Natural killer cell treated with Interleukin-12 subunit alpha and Interleukin-12 subunit beta and Interleukin-15 and Interleukin-18, amount 100 ng/mL, for 72 hours (primary cell): ENCODE data around the gene TRAM2. TPM values are rescaled to one million over a fixed set of nuclear protein-coding genes. Genes with fewer than 3 reads are reported as not detected.
"Not testable (repeated sequence)": the region's sequence is repeated elsewhere in the genome, so short reads cannot be mapped to it uniquely, and the experiment has no call there.

ENCODE experiments used
- ATAC-seq, 2 donors: fragments of 150-1000 bp; cut with Tn5 transposase in 1 of 2; sonication (Bioruptor Pico), chemical (Tn5 transposase) in 1 of 2; 2 replicates each; pipeline ENCODE4 v1.10.0; 2021
- DNase-seq: peaks from one replicate; pipeline ENCODE4 v3.0.0; 2022; ENCODE audit warnings: low spot score
- H3K27ac Mint-ChIP-seq, 2 donors: 1 replicate in 1 of 2; 2 replicates in 1 of 2; pipeline ENCODE4 v1.8.0; 2022; ENCODE audit warnings: mixed read lengths in 2 of 2, mild to moderate bottlenecking in 1 of 2, moderate library complexity in 1 of 2
- H3K27me3 Mint-ChIP-seq, 2 donors: 1 replicate in 1 of 2; 2 replicates in 1 of 2; pipeline ENCODE4 v1.8.0; 2022; ENCODE audit warnings: mixed read lengths in 2 of 2
- H3K36me3 Mint-ChIP-seq: one replicate; pipeline ENCODE4 v1.8.0; 2022; ENCODE audit warnings: mixed read lengths
- H3K4me1 Mint-ChIP-seq, 2 donors: 1 replicate in 1 of 2; 2 replicates in 1 of 2; pipeline ENCODE4 v1.8.0; 2022; ENCODE audit warnings: low read depth in 2 of 2, mixed read lengths in 2 of 2, mild to moderate bottlenecking in 1 of 2
- H3K4me3 Mint-ChIP-seq: one replicate; pipeline ENCODE4 v1.8.0; 2022; ENCODE audit warnings: mixed read lengths
- H3K9me3 Mint-ChIP-seq: 2 replicates; pipeline ENCODE4 v1.8.0; 2022; ENCODE audit warnings: mixed read lengths
- total RNA-seq, 2 donors: library from RNA; stranded (reverse); gene quantifications; one replicate each; pipeline ENCODE4 v1.2.3, GENCODE V29; 2022

The TRAM2 gene
- total RNA-seq, 2 donors from 2014 or later: 2.5 to 9.0 TPM

DNA sequence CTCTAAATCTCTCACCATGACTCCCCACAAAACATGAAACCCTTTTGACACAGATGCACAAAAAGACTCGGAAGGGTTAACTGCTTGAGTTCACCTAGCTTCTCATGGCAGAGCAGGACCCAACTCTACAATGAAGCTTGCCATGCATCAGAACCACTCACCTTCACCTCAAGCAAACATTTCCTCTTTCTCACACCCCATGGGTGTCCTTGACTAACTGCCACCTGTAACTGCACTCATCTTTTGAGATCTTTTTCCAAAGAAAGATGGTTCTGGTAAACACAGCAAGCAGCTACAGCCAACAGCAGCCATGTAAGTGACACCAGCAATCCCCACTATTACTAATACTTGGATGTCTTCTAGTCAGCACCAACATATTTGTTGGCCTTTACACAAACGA, 80.2 kb downstream of the TRAM2 start:
- ATAC-seq: no peak
- H3K27me3 Mint-ChIP-seq: no peaks in the 10 kb centered on the region
- no peaks in the 10 kb centered on the region for H3K4me1 Mint-ChIP-seq
- H3K27ac Mint-ChIP-seq: no peak overlapping the region
- peaks cover 5% of the 10 kb centered on the region for H3K36me3 Mint-ChIP-seq
- H3K9me3 Mint-ChIP-seq: no peaks in the 10 kb centered on the region
- DNase-seq: no peak
- H3K4me3 Mint-ChIP-seq: no peak overlapping the region

DNA sequence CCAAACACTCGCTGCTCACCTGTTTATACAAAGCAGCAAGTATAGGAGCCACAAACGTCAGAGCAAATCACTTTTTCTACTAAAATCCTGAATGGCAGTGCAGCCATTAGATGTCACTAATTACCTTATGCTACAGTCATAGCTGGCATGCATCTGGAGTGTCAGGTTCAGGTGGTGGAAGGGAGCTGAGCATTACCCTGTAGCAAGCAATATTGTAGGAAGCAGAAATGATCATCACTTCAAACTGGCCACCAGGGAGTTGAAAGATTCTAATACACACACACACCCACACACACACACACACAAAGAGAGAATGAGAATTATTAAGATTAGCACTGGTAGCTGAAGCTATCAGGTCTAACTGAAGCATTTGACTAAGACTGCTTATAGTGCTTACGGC, 80.9 kb downstream of the TRAM2 start:
- Mint-ChIP-seq H3K27me3 (no peaks in the 10 kb centered on the region), H3K36me3 (peaks cover 5% of the 10 kb centered on the region), H3K9me3 (no peaks in the 10 kb centered on the region), H3K27ac (no peak overlapping the region), H3K4me1 (no peaks in the 10 kb centered on the region), H3K4me3 (no peak overlapping the region)
- DNase-seq (no peak), ATAC-seq (no peak)

DNA sequence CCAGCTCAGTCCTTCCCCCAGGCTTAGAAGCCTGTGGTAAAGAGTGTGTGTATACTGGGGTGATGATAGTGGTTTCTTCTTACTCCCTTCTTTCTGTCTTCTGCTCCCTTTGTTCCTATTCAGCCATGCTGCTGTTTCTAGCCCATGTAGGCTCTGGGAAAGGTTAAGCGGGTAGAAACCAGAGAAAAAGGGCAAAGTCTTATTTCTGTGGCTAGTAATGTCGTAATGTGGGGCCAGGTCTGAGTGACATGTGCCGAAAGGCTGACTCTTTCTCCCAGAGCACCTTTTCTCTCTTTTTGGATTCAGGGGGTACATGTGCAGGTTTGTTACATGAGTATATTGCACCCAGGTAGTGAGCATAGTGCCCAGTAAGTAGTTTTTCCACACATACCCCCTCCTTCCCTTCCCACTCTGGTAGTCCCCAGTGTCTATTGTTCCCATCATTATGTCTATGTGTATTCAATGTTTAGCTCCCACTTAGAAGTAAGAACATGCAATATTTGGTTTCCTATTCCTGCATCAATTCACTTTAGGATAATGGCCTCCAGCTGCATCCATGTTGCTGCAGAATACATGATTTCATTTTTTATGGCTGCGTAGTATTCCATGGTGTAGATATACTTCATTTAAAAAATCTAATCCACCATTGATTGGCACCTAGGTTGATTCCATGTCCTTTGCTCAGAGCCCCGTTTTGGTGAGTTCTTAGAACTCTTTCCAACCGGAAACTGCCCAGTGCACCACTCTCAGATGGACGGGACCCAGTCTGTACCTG, 82.4 kb downstream of the TRAM2 start:
- Mint-ChIP-seq H3K36me3 (peaks cover 5% of the 10 kb centered on the region), H3K9me3 (no peaks in the 10 kb centered on the region), H3K27me3 (no peaks in the 10 kb centered on the region), H3K4me1 (no peaks in the 10 kb centered on the region), H3K27ac (peak overlapping the region; percentile 28 to 45), H3K4me3 (peak overlapping the region; percentile 13)
- ATAC-seq (no peak), DNase-seq (no peak)

DNA sequence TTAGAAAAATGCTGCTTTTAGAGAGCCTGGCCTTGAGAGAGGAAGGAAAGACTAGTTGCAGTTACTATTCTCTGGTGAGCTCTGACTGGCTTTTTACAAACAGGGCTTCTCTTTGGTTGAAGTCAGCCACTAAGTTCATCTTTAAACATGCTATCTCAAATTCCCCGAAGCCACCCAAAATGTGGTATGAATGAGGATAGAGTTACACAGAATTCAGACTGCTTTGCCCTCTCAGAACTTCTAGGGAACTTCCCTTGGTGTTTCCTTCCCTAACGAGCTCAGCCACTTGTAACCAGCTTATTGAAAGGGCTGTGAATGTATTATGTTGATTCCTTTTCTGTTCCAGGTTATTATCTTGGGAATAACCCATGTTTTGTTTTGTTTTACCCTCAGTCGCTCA, 83.2 kb downstream of the TRAM2 start:
- no peaks in the 10 kb centered on the region for H3K9me3 Mint-ChIP-seq
- peak overlapping the region; percentile 13 for H3K4me3 Mint-ChIP-seq
- H3K27me3 Mint-ChIP-seq: no peaks in the 10 kb centered on the region
- peaks cover 5% of the 10 kb centered on the region for H3K36me3 Mint-ChIP-seq
- DNase-seq (no peak), ATAC-seq (peak in 1 of 2 donors; percentile 71)
- H3K27ac Mint-ChIP-seq: peak overlapping the region; percentile 28 to 45
- no peaks in the 10 kb centered on the region for H3K4me1 Mint-ChIP-seq

DNA sequence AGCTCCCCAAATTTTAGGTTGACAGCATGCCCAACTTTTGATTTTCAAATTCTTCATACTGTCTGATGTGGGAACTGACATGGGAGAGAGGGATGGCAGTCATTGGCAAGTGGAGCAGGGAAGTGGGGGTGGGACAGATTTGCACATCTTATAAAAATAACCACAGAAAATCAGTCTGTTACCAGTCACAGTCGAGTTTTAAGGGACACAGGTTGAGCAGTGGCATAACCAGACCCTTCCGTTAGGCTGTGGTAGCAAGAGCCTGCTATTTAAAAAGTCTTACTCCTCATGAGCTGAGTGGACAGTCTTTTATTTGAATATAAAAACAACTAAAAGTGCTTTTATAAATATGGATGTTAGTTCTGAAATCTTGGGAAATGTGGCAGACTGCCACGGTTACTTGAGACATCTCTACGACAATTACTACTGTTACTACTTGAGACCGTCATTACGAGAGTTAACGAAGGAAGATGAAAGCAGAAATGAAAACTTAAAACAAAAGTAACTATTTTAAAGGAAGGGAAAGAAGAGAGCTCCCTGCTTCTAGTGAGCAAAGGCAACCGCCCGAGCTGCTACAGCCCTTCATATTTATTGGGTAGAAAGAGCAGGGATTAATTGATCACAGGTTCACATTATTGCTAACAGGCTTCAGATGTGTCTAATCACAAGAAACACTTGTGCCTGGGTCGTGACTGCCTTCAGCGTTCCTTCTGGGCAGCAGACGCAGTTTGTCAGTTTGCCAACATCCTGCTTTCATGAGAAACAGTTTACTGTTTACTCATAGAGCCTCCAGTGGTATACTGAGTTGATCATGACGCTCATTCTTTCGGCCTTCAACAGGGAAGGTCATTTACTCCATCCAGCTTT, 85.4 kb downstream of the TRAM2 start:
- Mint-ChIP-seq H3K27ac (no peak overlapping the region), H3K36me3 (peaks cover 5% of the 10 kb centered on the region), H3K27me3 (no peaks in the 10 kb centered on the region), H3K4me1 (no peaks in the 10 kb centered on the region), H3K9me3 (no peaks in the 10 kb centered on the region), H3K4me3 (no peak overlapping the region)
- ATAC-seq (no peak), DNase-seq (no peak)

DNA sequence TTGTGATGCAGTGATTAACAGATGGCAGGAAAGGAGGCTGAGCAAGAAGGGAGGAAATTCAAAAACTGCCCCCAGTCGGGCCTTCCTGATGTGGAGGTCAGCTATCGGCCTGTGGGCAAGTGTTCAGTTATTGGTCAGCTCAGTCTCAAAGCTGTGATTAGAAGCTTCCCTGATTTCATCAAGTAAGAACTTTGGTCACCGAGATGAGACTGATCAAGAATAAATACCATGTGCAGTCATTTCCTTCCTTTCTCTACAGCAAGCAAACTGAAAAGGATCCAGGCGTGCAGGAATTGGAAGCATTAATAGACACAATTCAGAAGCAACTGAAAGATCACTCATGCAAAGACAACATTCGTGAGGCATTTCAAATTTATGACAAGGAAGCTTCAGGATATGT, 87.0 kb downstream of the TRAM2 start:
- no peaks in the 10 kb centered on the region for H3K27me3 Mint-ChIP-seq
- H3K36me3 Mint-ChIP-seq: no peaks in the 10 kb centered on the region
- DNase-seq (no peak), ATAC-seq (no peak)
- no peaks in the 10 kb centered on the region for H3K4me1 Mint-ChIP-seq
- no peaks in the 10 kb centered on the region for H3K9me3 Mint-ChIP-seq
- no peak overlapping the region for H3K27ac Mint-ChIP-seq
- H3K4me3 Mint-ChIP-seq: no peak overlapping the region

DNA sequence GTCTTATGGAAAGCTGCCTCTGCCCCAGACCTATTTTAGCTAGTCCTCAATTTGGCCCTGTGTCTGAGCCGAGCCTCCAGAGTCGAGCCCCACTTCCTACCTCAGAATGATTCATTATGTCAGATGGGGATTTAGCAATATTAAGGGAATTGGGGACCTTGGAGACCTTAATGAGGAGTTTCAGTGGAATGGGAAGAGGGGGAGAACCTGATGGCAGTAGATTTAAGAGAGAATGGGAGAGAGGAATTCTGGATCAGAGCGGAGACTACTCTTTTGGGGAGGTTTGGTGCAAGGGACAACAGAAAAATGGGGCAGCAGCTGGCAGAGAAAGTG, 93.2 kb downstream of the TRAM2 start:
- DNase-seq: no peak
- no peak for ATAC-seq
- Mint-ChIP-seq H3K36me3 (no peaks in the 10 kb centered on the region), H3K4me1 (no peaks in the 10 kb centered on the region), H3K27ac (no peak overlapping the region), H3K9me3 (no peaks in the 10 kb centered on the region), H3K4me3 (no peak overlapping the region), H3K27me3 (no peaks in the 10 kb centered on the region)

DNA sequence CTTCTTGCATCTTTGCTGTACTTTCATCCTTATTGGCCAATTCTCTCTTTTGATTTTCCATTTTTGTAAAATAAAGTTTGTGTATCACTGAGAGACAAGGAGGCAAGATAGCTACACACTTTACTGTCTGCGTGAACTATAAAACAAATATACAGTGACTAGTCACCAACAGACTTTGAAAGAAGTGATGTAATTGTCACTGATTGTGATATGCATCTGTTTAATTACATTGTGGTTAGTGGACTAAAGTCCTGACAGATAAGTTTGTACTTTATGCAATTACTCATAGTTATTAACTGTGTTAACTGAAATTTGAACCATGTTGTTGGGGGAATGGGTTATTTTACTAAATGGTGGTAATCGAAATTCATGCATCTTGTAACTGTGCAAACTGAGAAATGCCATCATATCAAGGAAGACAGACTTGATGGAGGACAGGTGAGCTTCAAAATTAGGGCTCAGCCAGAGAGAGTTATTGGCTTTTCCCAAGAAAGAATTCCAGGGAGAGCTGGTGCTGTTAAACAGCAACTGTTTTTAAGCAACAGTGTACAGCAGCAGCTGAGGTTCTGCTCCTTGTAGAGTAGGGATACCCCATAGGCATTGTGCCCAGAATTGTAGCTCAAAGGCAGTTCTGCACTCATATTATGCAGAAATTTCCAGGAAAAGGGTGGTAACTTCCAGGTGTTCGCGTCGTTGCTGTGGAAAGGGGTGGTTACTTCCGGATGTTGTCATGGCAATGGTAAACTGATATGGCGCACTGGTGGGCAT, 93.8 kb downstream of the TRAM2 start:
- no peaks in the 10 kb centered on the region for H3K36me3 Mint-ChIP-seq
- H3K9me3 Mint-ChIP-seq: no peaks in the 10 kb centered on the region
- no peaks in the 10 kb centered on the region for H3K4me1 Mint-ChIP-seq
- DNase-seq (no peak), ATAC-seq (no peak)
- H3K4me3 Mint-ChIP-seq: no peak overlapping the region
- no peaks in the 10 kb centered on the region for H3K27me3 Mint-ChIP-seq
- H3K27ac Mint-ChIP-seq: no peak overlapping the region

DNA sequence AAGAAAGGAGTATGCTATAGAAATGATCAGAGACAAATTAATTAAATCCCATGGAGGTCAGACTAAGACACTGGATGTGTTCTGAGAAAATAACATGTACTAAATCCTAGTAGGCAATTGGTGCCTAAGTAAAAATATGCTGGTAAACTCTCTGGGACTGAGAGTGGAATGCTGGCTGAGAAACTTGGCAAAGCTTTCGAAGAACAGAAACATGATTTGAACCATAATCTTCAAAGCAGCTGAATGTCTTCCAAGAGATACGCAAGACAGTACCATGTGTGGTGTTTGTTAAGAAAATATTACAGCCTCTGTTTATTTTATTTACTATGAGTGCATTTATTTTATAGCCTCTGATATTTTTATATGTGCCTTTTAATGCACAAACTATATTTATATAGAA, 101.6 kb downstream of the TRAM2 start:
- ATAC-seq (no peak), DNase-seq (no peak)
- H3K9me3 Mint-ChIP-seq: no peaks in the 10 kb centered on the region
- H3K27ac Mint-ChIP-seq: no peak overlapping the region
- no peaks in the 10 kb centered on the region for H3K4me1 Mint-ChIP-seq
- peaks cover 0 to 3% of the 10 kb centered on the region in 2 donors for H3K27me3 Mint-ChIP-seq
- H3K4me3 Mint-ChIP-seq: no peak overlapping the region
- no peaks in the 10 kb centered on the region for H3K36me3 Mint-ChIP-seq

DNA sequence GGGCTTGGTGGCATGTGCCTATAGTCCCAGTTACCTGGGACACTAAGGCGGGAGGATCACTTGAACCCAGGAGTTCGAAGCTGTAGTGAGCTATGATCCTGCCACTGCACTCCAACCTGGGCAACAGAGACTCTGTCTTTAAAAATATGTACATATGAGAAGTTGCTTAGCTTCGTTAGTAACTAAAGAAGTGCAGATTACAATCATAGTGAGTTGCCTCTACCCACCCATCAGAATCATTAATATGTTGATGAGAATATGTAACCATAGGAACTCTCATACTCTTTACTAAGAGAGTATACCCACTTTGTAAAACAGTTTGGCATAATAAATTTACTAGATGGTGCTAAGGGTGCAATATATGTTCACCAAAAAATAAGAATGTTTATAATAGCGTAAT, 102.7 kb downstream of the TRAM2 start:
- no peaks in the 10 kb centered on the region for H3K4me1 Mint-ChIP-seq
- no peaks in the 10 kb centered on the region for H3K9me3 Mint-ChIP-seq
- no peak for DNase-seq
- no peak overlapping the region for H3K27ac Mint-ChIP-seq
- no peak for ATAC-seq
- H3K36me3 Mint-ChIP-seq: no peaks in the 10 kb centered on the region
- no peak overlapping the region for H3K4me3 Mint-ChIP-seq
- H3K27me3 Mint-ChIP-seq: peaks cover 0 to 3% of the 10 kb centered on the region in 2 donors

DNA sequence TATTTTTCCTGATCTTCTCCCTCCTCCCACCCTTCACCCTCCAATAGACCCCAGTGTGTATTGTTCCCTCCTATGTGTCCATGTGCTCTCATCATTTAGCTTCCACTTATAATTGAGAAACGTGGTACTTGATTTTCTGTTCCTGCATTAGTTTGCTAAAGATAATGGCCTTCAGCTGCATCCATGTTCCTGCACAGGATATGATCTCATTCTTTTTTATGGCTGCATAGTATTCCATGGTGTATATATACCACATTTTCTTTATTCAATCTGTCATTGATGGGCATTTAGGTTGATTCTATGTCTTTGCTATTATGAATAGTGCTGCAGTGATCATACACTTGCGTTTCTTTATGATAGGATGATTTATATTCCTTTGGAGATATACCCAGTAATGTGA, 115.7 kb downstream of the TRAM2 start:
- ATAC-seq, H3K36me3 Mint-ChIP-seq, H3K9me3 Mint-ChIP-seq, H3K27ac Mint-ChIP-seq, H3K27me3 Mint-ChIP-seq, H3K4me3 Mint-ChIP-seq, H3K4me1 Mint-ChIP-seq, DNase-seq: not testable (repeated sequence)

DNA sequence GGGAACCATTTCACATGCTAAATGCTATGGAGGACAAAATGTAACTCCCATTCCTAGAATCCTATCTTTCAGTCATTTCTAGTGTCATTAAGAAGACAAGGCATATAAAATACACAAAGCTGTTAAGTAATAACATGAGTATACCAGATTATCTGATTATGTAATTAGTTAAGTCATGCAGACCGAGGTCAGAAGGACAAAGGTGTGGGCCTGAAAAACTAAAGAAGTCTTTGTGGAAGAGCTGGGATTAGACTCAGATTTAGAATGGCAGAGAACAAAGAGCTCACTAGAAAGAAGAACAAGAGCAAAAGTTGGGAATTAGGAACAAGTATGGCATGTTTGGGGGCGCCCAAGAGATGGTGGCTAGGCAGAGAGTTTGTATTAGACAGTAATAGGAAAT, 119.8 kb downstream of the TRAM2 start:
- H3K27ac Mint-ChIP-seq: no peak overlapping the region
- H3K4me3 Mint-ChIP-seq: no peak overlapping the region
- H3K36me3 Mint-ChIP-seq: peaks cover 4% of the 10 kb centered on the region
- H3K9me3 Mint-ChIP-seq: no peaks in the 10 kb centered on the region
- no peak for DNase-seq
- no peaks in the 10 kb centered on the region for H3K27me3 Mint-ChIP-seq
- no peaks in the 10 kb centered on the region for H3K4me1 Mint-ChIP-seq
- no peak for ATAC-seq

DNA sequence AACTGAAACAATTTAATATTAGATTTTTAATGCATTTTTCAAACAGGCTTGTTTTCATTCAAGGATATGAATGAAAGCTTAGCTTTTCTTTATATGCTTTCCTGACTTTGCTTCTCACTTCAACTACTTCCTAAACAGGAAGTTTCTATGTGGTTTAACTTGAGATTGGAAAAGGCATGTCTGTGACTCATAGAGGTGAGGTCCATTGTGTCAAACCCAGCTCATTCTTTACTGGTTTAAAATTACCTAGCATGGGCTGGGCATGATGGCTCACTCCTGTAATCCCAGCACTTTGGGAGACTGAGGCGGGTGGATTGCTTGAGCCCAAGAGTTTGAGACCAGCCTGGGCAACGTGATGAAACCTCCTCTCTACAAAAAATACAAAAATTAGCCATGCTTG, 122.3 kb downstream of the TRAM2 start:
- Mint-ChIP-seq H3K36me3 (peaks cover 23% of the 10 kb centered on the region), H3K4me3 (no peak overlapping the region)

More for the DNA sequence above, 122.3 kb downstream of the TRAM2 start:
- H3K27me3 Mint-ChIP-seq: no peaks in the 10 kb centered on the region
- H3K9me3 Mint-ChIP-seq: peaks cover 18% of the 10 kb centered on the region
- DNase-seq (no peak), ATAC-seq (no peak)
- no peak overlapping the region for H3K27ac Mint-ChIP-seq
- no peaks in the 10 kb centered on the region for H3K4me1 Mint-ChIP-seq
